ENCODE measurements around the gene MLPH.

GRCh38 chr2:237455764-237456163, 31.3 kb upstream of the MLPH start:
- no peak for TF ChIP-seq CTCF (IDR thresholded peaks at IDR 0.05; ENCODE audit: low read depth, low read length, poor library complexity, severe bottlenecking)
- no peak for TF ChIP-seq EZH2phosphoT487 (IDR thresholded peaks at IDR 0.05; ENCODE audit: borderline replicate concordance, low read length)
